Renal cortex interstitium (tissue), 3 donors: Measurements from ENCODE around the gene SAP25. TPM values are rescaled to one million over a fixed set of nuclear protein-coding genes. Genes with fewer than 3 reads are reported as not detected.

ENCODE experiments used
- polyA plus RNA-seq, 3 donors: library from polyadenylated mRNA; unstranded; fragments of 120-200 nt; gene quantifications; one replicate each; pipeline ENCODE4 v1.2.1, GENCODE V29; 2013; ENCODE audit not compliant: insufficient read length in 3 of 3

Gene SAP25
- polyA plus RNA-seq, 3 donors: 4.6 to 9.9 (median 7.5) TPM

Other genes with a start within 250 kb of the SAP25 start
- gene PILRB, start 215.8 kb downstream of the SAP25 start, polyA plus RNA-seq: 10 to 100 TPM; 36.0 to 58.2 (median 37.6) TPM
- 1 to 10 TPM; 4.7 to 8.0 (median 6.6) TPM for gene PILRA, start 200.4 kb downstream of the SAP25 start, polyA plus RNA-seq
- gene ZCWPW1, start 145.2 kb downstream of the SAP25 start, polyA plus RNA-seq: 1 to 10 TPM; 4.7 to 7.5 (median 5.9) TPM
- gene MEPCE, start 144.1 kb downstream of the SAP25 start, polyA plus RNA-seq: 10 to 100 TPM; 50.6 to 65.3 (median 54.1) TPM
- 10 to 100 TPM; 14.8 to 20.9 (median 19.5) TPM for gene PPP1R35, start 137.4 kb downstream of the SAP25 start, polyA plus RNA-seq
- 1 to 10 TPM in 2 of 3 donors, under 1 TPM in 1; 0.99 to 2.0 (median 1.4) TPM for gene SPACDR, start 109.6 kb downstream of the SAP25 start, polyA plus RNA-seq
- gene TSC22D4, start 94.7 kb downstream of the SAP25 start, polyA plus RNA-seq: 10 to 100 TPM; 30.9 to 52.8 (median 49.4) TPM
- gene NYAP1, start 90.0 kb downstream of the SAP25 start, polyA plus RNA-seq: 1 to 10 TPM; 1.6 to 2.9 (median 2.4) TPM
- 10 to 100 TPM in 2 of 3 donors, 1 to 10 TPM in 1; 9.2 to 13.6 (median 13.1) TPM for gene AGFG2, start 34.7 kb downstream of the SAP25 start, polyA plus RNA-seq
- gene LRCH4, start 12.2 kb upstream of the SAP25 start, polyA plus RNA-seq: 10 to 100 TPM; 28.7 to 56.4 (median 46.5) TPM
- gene FBXO24, start 12.4 kb upstream of the SAP25 start, polyA plus RNA-seq: 1 to 10 TPM; 1.7 to 2.5 (median 1.7) TPM
- 100 to 1,000 TPM in 2 of 3 donors, 10 to 100 TPM in 1; 92.2 to 146 (median 141) TPM for gene PCOLCE, start 28.5 kb upstream of the SAP25 start, polyA plus RNA-seq
- gene MOSPD3, start 38.6 kb upstream of the SAP25 start, polyA plus RNA-seq: 10 to 100 TPM; 20.6 to 31.9 (median 28.8) TPM
- gene TFR2, start 67.7 kb upstream of the SAP25 start, polyA plus RNA-seq: 1 to 10 TPM in 1 of 3 donors, under 1 TPM in 2; 0.95 to 1.1 (median 0.98) TPM
- gene ACTL6B, start 82.5 kb upstream of the SAP25 start, polyA plus RNA-seq: not detected
- gene GNB2, start 99.8 kb upstream of the SAP25 start, polyA plus RNA-seq: 100 to 1,000 TPM; 173 to 224 (median 197) TPM
- gene GIGYF1, start 120.3 kb upstream of the SAP25 start, polyA plus RNA-seq: 10 to 100 TPM; 34.0 to 66.0 (median 46.5) TPM
- gene POP7, start 132.2 kb upstream of the SAP25 start, polyA plus RNA-seq: 10 to 100 TPM; 20.7 to 30.8 (median 23.7) TPM
- under 1 TPM in 2 of 3 donors, not detected in 1; 0.14 to 0.38 TPM for gene EPO, start 146.6 kb upstream of the SAP25 start, polyA plus RNA-seq
- gene ZAN, start 159.7 kb upstream of the SAP25 start, polyA plus RNA-seq: under 1 TPM in 2 of 3 donors, not detected in 1; 0.02 to 0.03 TPM